ENCODE results near the gene CAMK2B.

DNA sequence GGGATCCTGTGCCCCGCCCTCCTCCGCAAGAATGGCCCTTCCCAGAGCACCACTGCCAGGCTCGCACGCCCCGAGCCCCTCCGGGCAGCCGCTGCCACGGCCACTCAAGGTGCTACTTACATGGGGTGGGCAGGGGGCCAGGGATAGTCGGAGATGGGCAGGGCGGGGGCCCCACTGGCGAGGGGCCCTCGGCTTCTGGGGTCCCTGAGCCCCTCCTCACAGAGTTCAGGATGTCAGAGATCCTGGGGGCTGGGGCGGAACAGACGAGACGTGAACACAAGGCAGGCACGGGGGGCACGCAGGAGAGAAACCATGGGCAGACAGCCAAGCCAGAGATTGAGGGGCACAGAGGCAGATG lies 99.0 kb downstream of the CAMK2B start:
- no peak for TF ChIP-seq CTCF (IDR thresholded peaks at IDR 0.05)
- TF ChIP-seq POLR2AphosphoS5 (IDR thresholded peaks at IDR 0.05) = no peak
- no peak for TF ChIP-seq POLR2A (IDR thresholded peaks at IDR 0.05)

Data from suprapubic skin (tissue), 4 donors.